T-helper 1 cell (primary cell): ENCODE results near the gene TEN1.

Experiments used
- DNase-seq, 5 donors: peaks; one replicate each; pipeline ENCODE4 v3.0.0-alpha.2; 2012 to 2020

Gene TEN1

GRCh38 chr17:75979705-75980187 is 706 bp downstream of the TEN1 start:
- DNase-seq: no peak

- no peak for DNase-seq
Measured at GRCh38 chr17:75980188-75981018, 1.4 kb downstream of the TEN1 start.

GRCh38 chr17:75981019-75981615 is 2.1 kb downstream of the TEN1 start:
- DNase-seq: no peak

GRCh38 chr17:75983501-75984181 is 4.6 kb downstream of the TEN1 start:
- no peak for DNase-seq

GRCh38 chr17:75985986-75986385 is 6.9 kb downstream of the TEN1 start:
- DNase-seq: no peak

GRCh38 chr17:75987041-75987440 is 8.0 kb downstream of the TEN1 start:
- DNase-seq: no peak

- DNase-seq: no peak
Measured at GRCh38 chr17:75991396-75991795, 12.4 kb downstream of the TEN1 start.

GRCh38 chr17:75994802-75995370 is 15.8 kb downstream of the TEN1 start:
- no peak for DNase-seq

- DNase-seq: no peak
Measured at GRCh38 chr17:75995385-75995925, 16.4 kb downstream of the TEN1 start.

- DNase-seq: peak in 3 of 5 donors; percentile 23 to 29 (median 26)
Measured at GRCh38 chr17:75996665-75997590, 17.9 kb downstream of the TEN1 start.

GRCh38 chr17:75998327-75998795 is 19.3 kb downstream of the TEN1 start:
- DNase-seq: no peak

- peak in 4 of 5 donors; percentile 44 to 56 (median 50) for DNase-seq
Measured at GRCh38 chr17:76000016-76000754, 21.1 kb downstream of the TEN1 start.

GRCh38 chr17:76000755-76001521 is 21.9 kb downstream of the TEN1 start, which contains the start of gene CDK3:
Gene CDK3, plus strand, starts transcription at chr17:76000855. Its CDS starts 571 bp downstream, at chr17:76001426.
- no peak for DNase-seq

GRCh38 chr17:76002100-76002499 is 23.1 kb downstream of the TEN1 start:
- DNase-seq: no peak

- DNase-seq: no peak
Measured at GRCh38 chr17:76003915-76004314, 24.9 kb downstream of the TEN1 start.

GRCh38 chr17:76004750-76005262 is 25.8 kb downstream of the TEN1 start:
- DNase-seq: no peak

GRCh38 chr17:76005263-76006149 is 26.5 kb downstream of the TEN1 start:
- DNase-seq: peak; percentile 50 to 81 (median 67)

GRCh38 chr17:76007131-76007849 is 28.2 kb downstream of the TEN1 start:
- no peak for DNase-seq
